Lower leg skin (tissue), 3 donors: ENCODE data around the gene CDH20.

Experiments
- CTCF ChIP-seq, 3 donors: fragments of 450-650 bp; IDR thresholded peaks; one replicate each; pipeline ENCODE4 v1.5.1; 2016; ENCODE audit warnings: antibody characterized with exemption in 3 of 3, mild to moderate bottlenecking in 3 of 3, moderate library complexity in 2 of 3
- POLR2A ChIP-seq, 2 donors: fragments of 450-650 bp; IDR thresholded peaks; one replicate each; pipeline ENCODE4 v1.6.1; 2016 to 2017; ENCODE audit warnings: antibody characterized with exemption in 2 of 2, mild to moderate bottlenecking in 1 of 2, moderate library complexity in 1 of 2

GRCh38 chr18:61432590-61432989 lies 99.4 kb downstream of the CDH20 start:
- TF ChIP-seq POLR2A (IDR thresholded peaks at IDR 0.05) (no peak), CTCF (IDR thresholded peaks at IDR 0.05) (no peak)
